Hepatocyte (in vitro differentiated cells): ENCODE data around the gene CDH4. TPM values are rescaled to one million over a fixed set of nuclear protein-coding genes. Genes with fewer than 3 reads are reported as not detected.

ENCODE experiments used
- DNase-seq: peaks from one replicate; pipeline ENCODE4 v3.0.0-alpha.2; 2016; ENCODE audit warnings: low spot score
- H2AFZ ChIP-seq: fragments of 200-600 bp; sonication (generic); 2 replicates; pipeline ENCODE4 v1.6.0; 2016; ENCODE audit warnings: antibody characterized with exemption, mild to moderate bottlenecking
- H3K27ac ChIP-seq: fragments of 200-600 bp; sonication (generic); 2 replicates; pipeline ENCODE4 v1.5.1; 2016; ENCODE audit warnings: mild to moderate bottlenecking
- H3K27me3 ChIP-seq: fragments of 200-600 bp; sonication (generic); 2 replicates; pipeline ENCODE4 v1.6.1; 2016
- H3K36me3 ChIP-seq: fragments of 200-600 bp; sonication (generic); replicated peaks from 2 replicates; pipeline ENCODE4 v1.5.1; 2016; ENCODE audit warnings: low read depth; ENCODE audit not compliant: insufficient read depth
- H3K4me1 ChIP-seq: fragments of 200-600 bp; sonication (generic); 2 replicates; pipeline ENCODE4 v1.5.1; 2016; ENCODE audit warnings: mild to moderate bottlenecking, moderate library complexity; ENCODE audit not compliant: insufficient read depth
- H3K4me2 ChIP-seq: fragments of 200-600 bp; sonication (generic); 2 replicates; pipeline ENCODE4 v1.6.0; 2016
- H3K4me3 ChIP-seq: fragments of 200-600 bp; sonication (generic); 2 replicates; pipeline ENCODE4 v1.5.1; 2016; ENCODE audit warnings: mild to moderate bottlenecking
- H3K79me2 ChIP-seq: fragments of 200-600 bp; sonication (generic); 2 replicates; pipeline ENCODE4 v1.6.0; 2017; ENCODE audit warnings: mild to moderate bottlenecking
- H3K9me2 ChIP-seq: fragments of 200-600 bp; sonication (generic); replicated peaks from 2 replicates; pipeline ENCODE4 v1.6.0; 2017; ENCODE audit warnings: mild to moderate bottlenecking; ENCODE audit not compliant: insufficient read depth
- H3K9me3 ChIP-seq: fragments of 200-600 bp; sonication (generic); 2 replicates; pipeline ENCODE4 v1.5.1; 2016; ENCODE audit warnings: low read depth, mild to moderate bottlenecking
- H4K20me1 ChIP-seq: fragments of 200-600 bp; sonication (generic); 2 replicates; pipeline ENCODE4 v1.6.0; 2016; ENCODE audit warnings: mild to moderate bottlenecking; ENCODE audit not compliant: insufficient read depth, poor library complexity, severe bottlenecking
- EZH2 ChIP-seq: fragments of 200-600 bp; sonication (generic); IDR thresholded peaks from 2 replicates; pipeline ENCODE4 v1.6.1; 2016; ENCODE audit warnings: antibody characterized with exemption, mild to moderate bottlenecking, borderline replicate concordance
- EZH2phosphoT487 ChIP-seq: fragments of 200-600 bp; sonication (generic); IDR thresholded peaks from one replicate; pipeline ENCODE4 v1.6.1; 2018; ENCODE audit warnings: antibody characterized with exemption, mild to moderate bottlenecking, low read depth, moderate library complexity; ENCODE audit not compliant: unreplicated experiment, severe bottlenecking
- WGBS: methylation state at CpG from one replicate; pipeline ENCODE4 v1.1.6; 2016; ENCODE audit warnings: low lambda C conversion rate; ENCODE audit errors: missing lambda C conversion rate; 5-methylcytosine and 5-hydroxymethylcytosine counted together
- polyA plus RNA-seq: library from polyadenylated mRNA; unstranded; fragments of >200 nt; fragmentation: Nextera tagmentation; extraction: Ambion mirVana; gene quantifications from 2 replicates; pipeline ENCODE4 v1.2.1, GENCODE V29; 2016
- total RNA-seq: library from RNA; depleted of rRNA; stranded (reverse); fragments of >200 nt; gene quantifications from 2 replicates; pipeline ENCODE4 v1.2.3, GENCODE V29; 2014
- TF ChIP-seq, protein P1 (sequence below): fragments of 200-600 bp; sonication (generic); IDR thresholded peaks from 2 replicates; pipeline ENCODE4 v1.5.1; 2016; ENCODE audit warnings: antibody characterized with exemption, mild to moderate bottlenecking; ENCODE audit not compliant: poor library complexity

The CDH4 gene
- total and polyA plus RNA-seq, 2 experiments from 2014 or later: 0.53 to 0.73 TPM

- Histone ChIP-seq H3K9me2 (no peaks in the 10 kb centered on the region), H3K27ac (no peak overlapping the region), H2AFZ (no peak overlapping the region), H3K9me3 (no peaks in the 10 kb centered on the region), H3K79me2 (no peaks in the 10 kb centered on the region), H4K20me1 (no peaks in the 10 kb centered on the region), H3K27me3 (no peaks in the 10 kb centered on the region), H3K4me3 (no peak overlapping the region), H3K4me1 (no peaks in the 10 kb centered on the region), H3K36me3 (no peaks in the 10 kb centered on the region), H3K4me2 (no peak overlapping the region)
- WGBS: 98% methylated on average over 9 of the region's 9 CpGs
- TF ChIP-seq EZH2 (no peak), EZH2phosphoT487 (no peak)
- TF ChIP-seq, protein P1, sequence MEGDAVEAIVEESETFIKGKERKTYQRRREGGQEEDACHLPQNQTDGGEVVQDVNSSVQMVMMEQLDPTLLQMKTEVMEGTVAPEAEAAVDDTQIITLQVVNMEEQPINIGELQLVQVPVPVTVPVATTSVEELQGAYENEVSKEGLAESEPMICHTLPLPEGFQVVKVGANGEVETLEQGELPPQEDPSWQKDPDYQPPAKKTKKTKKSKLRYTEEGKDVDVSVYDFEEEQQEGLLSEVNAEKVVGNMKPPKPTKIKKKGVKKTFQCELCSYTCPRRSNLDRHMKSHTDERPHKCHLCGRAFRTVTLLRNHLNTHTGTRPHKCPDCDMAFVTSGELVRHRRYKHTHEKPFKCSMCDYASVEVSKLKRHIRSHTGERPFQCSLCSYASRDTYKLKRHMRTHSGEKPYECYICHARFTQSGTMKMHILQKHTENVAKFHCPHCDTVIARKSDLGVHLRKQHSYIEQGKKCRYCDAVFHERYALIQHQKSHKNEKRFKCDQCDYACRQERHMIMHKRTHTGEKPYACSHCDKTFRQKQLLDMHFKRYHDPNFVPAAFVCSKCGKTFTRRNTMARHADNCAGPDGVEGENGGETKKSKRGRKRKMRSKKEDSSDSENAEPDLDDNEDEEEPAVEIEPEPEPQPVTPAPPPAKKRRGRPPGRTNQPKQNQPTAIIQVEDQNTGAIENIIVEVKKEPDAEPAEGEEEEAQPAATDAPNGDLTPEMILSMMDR: no peak
- DNase-seq: no peak
Observed at GRCh38 chr20:61976263-61976643, 724.2 kb downstream of the CDH4 start.

GRCh38 chr20:61976644-61977418 lies 724.8 kb downstream of the CDH4 start:
- no peak overlapping the region for H3K4me3 ChIP-seq
- H3K9me3 ChIP-seq: no peaks in the 10 kb centered on the region
- no peaks in the 10 kb centered on the region for H3K36me3 ChIP-seq
- TF ChIP-seq, protein P1: no peak
- TF ChIP-seq EZH2phosphoT487 (no peak), EZH2 (no peak)
- no peaks in the 10 kb centered on the region for H3K4me1 ChIP-seq
- H3K4me2 ChIP-seq: no peak overlapping the region
- no peak for DNase-seq
- no peaks in the 10 kb centered on the region for H3K9me2 ChIP-seq
- H3K79me2 ChIP-seq: no peaks in the 10 kb centered on the region
- WGBS: 98% methylated on average over 26 of the region's 45 CpGs
- H2AFZ ChIP-seq: no peak overlapping the region
- H3K27ac ChIP-seq: no peak overlapping the region
- H4K20me1 ChIP-seq: no peaks in the 10 kb centered on the region
- no peaks in the 10 kb centered on the region for H3K27me3 ChIP-seq

GRCh38 chr20:61977419-61977786 lies 725.3 kb downstream of the CDH4 start:
- Histone ChIP-seq H3K9me3 (no peaks in the 10 kb centered on the region), H4K20me1 (no peaks in the 10 kb centered on the region), H3K79me2 (no peaks in the 10 kb centered on the region), H3K4me2 (no peak overlapping the region), H3K4me3 (no peak overlapping the region), H3K27me3 (no peaks in the 10 kb centered on the region), H3K27ac (no peak overlapping the region), H3K36me3 (no peaks in the 10 kb centered on the region), H3K9me2 (no peaks in the 10 kb centered on the region), H2AFZ (no peak overlapping the region), H3K4me1 (no peaks in the 10 kb centered on the region)
- 95% methylated on average over 10 of the region's 10 CpGs for WGBS
- DNase-seq: no peak
- TF ChIP-seq, protein P1: no peak
